Measurements from ENCODE around the gene EIF6.
"Not testable (repeated sequence)": the region's sequence is repeated elsewhere in the genome, so short reads cannot be mapped to it uniquely, and the experiment has no call there.

GRCh38 chr20:35262731-35263531 is 21.6 kb downstream of the EIF6 start:
- TF ChIP-seq CTCF (conservative IDR thresholded peaks at IDR 0.05 in 1 of 2, IDR thresholded peaks at IDR 0.05 in 1 of 2; ENCODE audit: low read depth in 1 of 2, low read length in 2 of 2); EZH2 (IDR thresholded peaks at IDR 0.05; ENCODE audit: low read length, missing control alignments): not testable (repeated sequence)
